Measurements from ENCODE around the gene VENTX. TPM values are rescaled to one million over a fixed set of nuclear protein-coding genes. Genes with fewer than 3 reads are reported as not detected.
A peak's percentile ranks its signal among the peaks of the same experiment; 100 is the strongest.

VENTX gene
- total and polyA plus RNA-seq, 7 experiments from 2014 or later: 0.85 to 5.7 TPM; not detected in 5

DNA sequence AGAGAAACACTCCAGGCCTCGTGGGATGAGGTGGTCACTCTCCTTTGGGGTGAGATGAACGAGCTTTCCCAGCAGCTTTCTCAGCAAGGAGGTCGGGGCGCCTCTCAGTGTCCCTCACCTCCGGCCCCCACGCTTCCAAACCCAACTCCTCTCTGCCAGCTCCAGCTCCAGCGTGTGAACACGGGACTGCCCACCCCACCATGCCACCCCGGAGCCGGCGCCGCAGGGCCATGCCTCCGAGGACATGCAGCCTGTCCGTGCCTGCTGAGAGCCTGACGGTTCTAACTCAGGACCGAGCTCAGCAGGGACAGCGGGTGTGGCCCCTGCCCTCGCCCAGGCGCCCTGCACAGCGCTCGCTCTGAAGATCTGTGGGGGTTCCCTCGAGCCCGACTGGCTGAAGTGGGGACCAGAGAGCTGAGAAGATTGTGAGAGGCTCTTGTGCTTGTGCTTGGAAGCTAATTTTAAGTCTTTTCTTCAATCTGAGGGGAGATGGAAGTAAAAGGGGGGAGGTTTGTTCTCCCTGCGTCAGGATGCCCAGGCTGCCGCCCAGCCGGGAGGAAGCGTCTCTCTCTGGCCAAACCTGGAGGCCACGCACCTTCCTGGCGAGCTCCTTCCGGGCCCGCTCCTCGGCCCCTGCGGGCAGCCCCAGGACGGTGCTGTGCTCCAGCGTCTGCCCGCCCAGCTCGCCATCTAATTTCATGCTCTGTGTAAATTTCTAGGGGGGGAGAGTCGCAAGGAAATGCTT lies 44.1 kb downstream of the VENTX start:
- H3K9me3 ChIP-seq (ENCODE audit: control insufficient read depth in 2 of 3, low read length in 3 of 3): no peaks in the 10 kb centered on the region
- intact Hi-C loops (cut with micrococcal nuclease): no loop called here
- Mint-ChIP-seq H3K27me3 (no peaks in the 10 kb centered on the region), H3K27ac (no peak overlapping the region), H3K4me3 (no peak overlapping the region), H3K4me1 (peaks cover 11 to 35% (median 17%) of the 10 kb centered on the region in 7 donors), H3K36me3 (peaks cover 11 to 32% (median 21%) of the 10 kb centered on the region in 5 donors), H3K9me3 (no peaks in the 10 kb centered on the region)
- peaks cover 0 to 72% (median 11%) of the 10 kb centered on the region in 3 experiments for H3K36me3 ChIP-seq (ENCODE audit: control insufficient read depth in 2 of 3, insufficient read depth in 3 of 3, low read length in 3 of 3)
- ATAC-seq (no peak), DNase-seq (no peak)
- H3K4me1 ChIP-seq (ENCODE audit: control insufficient read depth in 2 of 2, insufficient read depth in 2 of 2, low read length in 2 of 2): peaks cover 18 to 30% of the 10 kb centered on the region in 2 donors
- CTCF ChIA-PET: no interaction called here
- H3K27me3 ChIP-seq (ENCODE audit: control insufficient read depth in 2 of 2, insufficient read depth in 2 of 2, low read length in 2 of 2): no peaks in the 10 kb centered on the region
- POLR2A ChIA-PET: no interaction called here
- no peak overlapping the region for H3K27ac ChIP-seq (ENCODE audit: low read depth, low read length)
- no peak overlapping the region for H3K4me3 ChIP-seq (ENCODE audit: low read length)

DNA sequence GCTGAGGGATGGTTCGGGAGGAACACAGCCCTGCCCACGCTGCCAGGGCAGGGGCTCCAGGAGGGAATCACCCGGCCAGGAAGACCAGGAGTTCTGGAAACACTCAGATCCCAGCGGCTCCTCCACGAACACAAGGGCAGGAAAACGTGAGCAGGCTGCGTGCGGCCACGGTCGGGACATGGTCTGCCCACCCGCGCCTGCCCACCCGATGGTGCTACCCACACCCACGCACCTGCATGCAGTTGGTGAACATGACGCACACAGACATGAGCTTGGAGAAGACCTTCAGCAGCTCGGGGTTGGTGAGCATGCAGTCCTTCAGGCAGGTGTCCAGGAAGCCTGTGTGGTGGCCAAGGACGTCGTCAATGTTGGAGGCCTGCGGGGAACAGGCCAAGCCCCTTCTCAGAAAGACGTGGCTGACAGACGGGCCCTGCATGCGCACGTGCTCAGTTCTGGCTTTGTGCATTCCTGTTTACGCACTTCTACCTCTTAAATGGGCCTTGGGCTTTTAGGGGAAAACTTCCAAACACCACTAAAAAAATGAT lies 45.3 kb downstream of the VENTX start:
- H3K4me1 ChIP-seq (ENCODE audit: control insufficient read depth in 2 of 2, insufficient read depth in 2 of 2, low read length in 2 of 2): peaks cover 13 to 19% of the 10 kb centered on the region in 2 donors
- ChIA-PET CTCF (interaction anchor here (0.6 kb wide), 1 partner anchor 9 kb away, joined by 3 read pairs; no protein-coding TSS in a partner anchor), POLR2A (interaction anchor here (0.6 kb wide), 1 partner anchor 19 kb away, joined by 4 read pairs; no protein-coding TSS in a partner anchor)
- Mint-ChIP-seq H3K36me3 (peaks cover 15 to 41% (median 26%) of the 10 kb centered on the region in 5 donors), H3K9me3 (no peaks in the 10 kb centered on the region), H3K27ac (no peak overlapping the region), H3K27me3 (no peaks in the 10 kb centered on the region), H3K4me3 (no peak overlapping the region), H3K4me1 (peaks cover 9 to 30% (median 18%) of the 10 kb centered on the region in 7 donors)
- no peaks in the 10 kb centered on the region for H3K27me3 ChIP-seq (ENCODE audit: control insufficient read depth in 2 of 2, insufficient read depth in 2 of 2, low read length in 2 of 2)
- ATAC-seq: no peak
- DNase-seq: no peak
- peaks cover 0 to 81% (median 11%) of the 10 kb centered on the region in 3 experiments for H3K36me3 ChIP-seq (ENCODE audit: control insufficient read depth in 2 of 3, insufficient read depth in 3 of 3, low read length in 3 of 3)
- intact Hi-C loops (cut with micrococcal nuclease): no loop called here
- no peak overlapping the region for H3K27ac ChIP-seq (ENCODE audit: low read depth, low read length)
- no peak overlapping the region for H3K4me3 ChIP-seq (ENCODE audit: low read length)
- no peaks in the 10 kb centered on the region for H3K9me3 ChIP-seq (ENCODE audit: control insufficient read depth in 2 of 3, low read length in 3 of 3)

GRCh38 chr10:133283931-133284330 lies 46.3 kb downstream of the VENTX start:
- no peak overlapping the region for H3K4me3 ChIP-seq (ENCODE audit: low read length)
- CTCF ChIA-PET: interaction anchor here (0.6 kb wide), 1 partner anchor 86 kb away, joined by 3 read pairs; no protein-coding TSS in a partner anchor
- Mint-ChIP-seq H3K27ac (no peak overlapping the region), H3K4me1 (peaks cover 0 to 21% (median 10%) of the 10 kb centered on the region in 7 donors), H3K4me3 (no peak overlapping the region), H3K9me3 (no peaks in the 10 kb centered on the region), H3K36me3 (peaks cover 19 to 45% (median 28%) of the 10 kb centered on the region in 5 donors), H3K27me3 (no peaks in the 10 kb centered on the region)
- intact Hi-C loops (cut with micrococcal nuclease): no loop called here
- POLR2A ChIA-PET: no interaction called here
- no peaks in the 10 kb centered on the region for H3K9me3 ChIP-seq (ENCODE audit: control insufficient read depth in 2 of 3, low read length in 3 of 3)
- H3K4me1 ChIP-seq (ENCODE audit: control insufficient read depth in 2 of 2, insufficient read depth in 2 of 2, low read length in 2 of 2): peaks cover 4 to 9% of the 10 kb centered on the region in 2 donors
- peaks cover 0 to 91% (median 11%) of the 10 kb centered on the region in 3 experiments for H3K36me3 ChIP-seq (ENCODE audit: control insufficient read depth in 2 of 3, insufficient read depth in 3 of 3, low read length in 3 of 3)
- ATAC-seq (no peak), DNase-seq (no peak)
- no peaks in the 10 kb centered on the region for H3K27me3 ChIP-seq (ENCODE audit: control insufficient read depth in 2 of 2, insufficient read depth in 2 of 2, low read length in 2 of 2)
- no peak overlapping the region for H3K27ac ChIP-seq (ENCODE audit: low read depth, low read length)

- Mint-ChIP-seq H3K9me3 (no peaks in the 10 kb centered on the region), H3K27me3 (no peaks in the 10 kb centered on the region), H3K4me3 (no peak overlapping the region), H3K4me1 (peaks cover 0 to 12% (median 3%) of the 10 kb centered on the region in 7 donors), H3K36me3 (peaks cover 19 to 54% (median 32%) of the 10 kb centered on the region in 5 donors), H3K27ac (no peak overlapping the region)
- Histone ChIP-seq H3K36me3 (ENCODE audit: control insufficient read depth in 2 of 3, insufficient read depth in 3 of 3, low read length in 3 of 3) (peaks cover 0 to 93% (median 11%) of the 10 kb centered on the region in 3 experiments), H3K27ac (ENCODE audit: low read depth, low read length) (no peak overlapping the region), H3K9me3 (ENCODE audit: control insufficient read depth in 2 of 3, low read length in 3 of 3) (no peaks in the 10 kb centered on the region), H3K27me3 (ENCODE audit: control insufficient read depth in 2 of 2, insufficient read depth in 2 of 2, low read length in 2 of 2) (no peaks in the 10 kb centered on the region), H3K4me1 (ENCODE audit: control insufficient read depth in 2 of 2, insufficient read depth in 2 of 2, low read length in 2 of 2) (no peaks in the 10 kb centered on the region), H3K4me3 (ENCODE audit: low read length) (no peak overlapping the region)
- POLR2A ChIA-PET: no interaction called here
- intact Hi-C loops (cut with micrococcal nuclease): no loop called here
- no peak for DNase-seq
- ATAC-seq: no peak
- CTCF ChIA-PET: no interaction called here
Measured at GRCh38 chr10:133285217-133285616, 47.6 kb downstream of the VENTX start.

- H3K9me3 ChIP-seq (ENCODE audit: control insufficient read depth in 2 of 3, low read length in 3 of 3): no peaks in the 10 kb centered on the region
- H3K27me3 ChIP-seq (ENCODE audit: control insufficient read depth in 2 of 2, insufficient read depth in 2 of 2, low read length in 2 of 2): no peaks in the 10 kb centered on the region
- POLR2A ChIA-PET: interaction anchor here (0.7 kb wide), 1 partner anchor 73 kb away, joined by 3 read pairs; no protein-coding TSS in a partner anchor
- H3K9me3 Mint-ChIP-seq: no peaks in the 10 kb centered on the region
- no peak overlapping the region for H3K4me3 ChIP-seq (ENCODE audit: low read length)
- no peaks in the 10 kb centered on the region for H3K4me1 ChIP-seq (ENCODE audit: control insufficient read depth in 2 of 2, insufficient read depth in 2 of 2, low read length in 2 of 2)
- CTCF ChIA-PET: no interaction called here
- H3K27ac ChIP-seq (ENCODE audit: low read depth, low read length): no peak overlapping the region
- H3K4me3 Mint-ChIP-seq: no peak overlapping the region
- DNase-seq (no peak), ATAC-seq (no peak)
- H3K36me3 Mint-ChIP-seq: peaks cover 23 to 59% (median 32%) of the 10 kb centered on the region in 5 donors
- peak overlapping the region in 4 of 9 donors; percentile 14 to 56 (median 32) for H3K27ac Mint-ChIP-seq
- peaks cover 0 to 12% (median 3%) of the 10 kb centered on the region in 7 donors for H3K4me1 Mint-ChIP-seq
- peaks cover 0 to 93% (median 11%) of the 10 kb centered on the region in 3 experiments for H3K36me3 ChIP-seq (ENCODE audit: control insufficient read depth in 2 of 3, insufficient read depth in 3 of 3, low read length in 3 of 3)
- intact Hi-C loops (cut with micrococcal nuclease): no loop called here
- no peaks in the 10 kb centered on the region for H3K27me3 Mint-ChIP-seq
Measured at GRCh38 chr10:133286366-133286765, 48.7 kb downstream of the VENTX start.

- CTCF ChIA-PET: no interaction called here
- H3K36me3 Mint-ChIP-seq: peaks cover 23 to 50% (median 28%) of the 10 kb centered on the region in 5 donors
Measured at GRCh38 chr10:133287832-133288500, 50.3 kb downstream of the VENTX start.

More at GRCh38 chr10:133287832-133288500, 50.3 kb downstream of the VENTX start:
- H3K36me3 ChIP-seq (ENCODE audit: control insufficient read depth in 2 of 3, insufficient read depth in 3 of 3, low read length in 3 of 3): peaks cover 0 to 85% (median 9%) of the 10 kb centered on the region in 3 experiments
- no peak for DNase-seq
- Mint-ChIP-seq H3K4me3 (no peak overlapping the region), H3K4me1 (peaks cover 0 to 12% (median 3%) of the 10 kb centered on the region in 7 donors), H3K9me3 (no peaks in the 10 kb centered on the region), H3K27me3 (no peaks in the 10 kb centered on the region), H3K27ac (no peak overlapping the region)
- no peaks in the 10 kb centered on the region for H3K27me3 ChIP-seq (ENCODE audit: control insufficient read depth in 2 of 2, insufficient read depth in 2 of 2, low read length in 2 of 2)
- no peak overlapping the region for H3K4me3 ChIP-seq (ENCODE audit: low read length)
- no peak for ATAC-seq
- no peaks in the 10 kb centered on the region for H3K9me3 ChIP-seq (ENCODE audit: control insufficient read depth in 2 of 3, low read length in 3 of 3)
- intact Hi-C loops (cut with micrococcal nuclease): no loop called here
- no peaks in the 10 kb centered on the region for H3K4me1 ChIP-seq (ENCODE audit: control insufficient read depth in 2 of 2, insufficient read depth in 2 of 2, low read length in 2 of 2)
- POLR2A ChIA-PET: no interaction called here
- no peak overlapping the region for H3K27ac ChIP-seq (ENCODE audit: low read depth, low read length)
